Activated CD4-positive, alpha-beta memory T cell treated with anti-CD3 and anti-CD28 coated beads for 36 hours (primary cell): ENCODE data around the gene DBF4B. TPM values are rescaled to one million over a fixed set of nuclear protein-coding genes. Genes with fewer than 3 reads are reported as not detected.
"Not testable (repeated sequence)": the region's sequence is repeated elsewhere in the genome, so short reads cannot be mapped to it uniquely, and the experiment has no call there.

ENCODE experiments used
- CTCF ChIA-PET: fragments of 350-600 bp; sonication (Branson Sonifier 250); formaldehyde crosslinking; loops from one replicate; lab custom pipeline; 2021; ENCODE audit warnings: antibody characterized with exemption, inconsistent platforms; lab: Charles Lee
- POLR2A ChIA-PET: fragments of 350-600 bp; sonication (Branson Sonifier 250); formaldehyde crosslinking; loops from one replicate; lab custom pipeline; 2021; ENCODE audit warnings: antibody characterized with exemption; lab: Charles Lee
- DNase-seq: peaks from one replicate; pipeline ENCODE4 v3.0.0-alpha.2; 2020
- H3K27ac Mint-ChIP-seq: one replicate; pipeline ENCODE4 v1.8.0; 2021; ENCODE audit warnings: mixed read lengths
- H3K27me3 Mint-ChIP-seq: one replicate; pipeline ENCODE4 v1.8.0; 2021; ENCODE audit warnings: mixed read lengths
- H3K36me3 Mint-ChIP-seq: one replicate; pipeline ENCODE4 v1.8.0; 2021; ENCODE audit warnings: mixed read lengths
- H3K4me1 Mint-ChIP-seq: one replicate; pipeline ENCODE4 v1.8.0; 2021; ENCODE audit warnings: low read depth, mixed read lengths
- H3K4me3 Mint-ChIP-seq: one replicate; pipeline ENCODE4 v1.8.0; 2021; ENCODE audit warnings: mild to moderate bottlenecking, mixed read lengths
- H3K9me3 Mint-ChIP-seq: one replicate; pipeline ENCODE4 v1.8.0; 2021; ENCODE audit warnings: mixed read lengths
- intact Hi-C: fragments of 100-400 bp; cut with micrococcal nuclease; formaldehyde crosslinking; loops from one replicate; pipeline ENCODE4 v1.15.1; 2023
- total RNA-seq, 2 experiments: library from RNA; stranded (reverse); gene quantifications; one replicate each; pipeline ENCODE4 v1.2.3, GENCODE V29; 2021

The DBF4B gene
- total RNA-seq, 2 experiments from 2014 or later: 25.9 to 27.9 TPM

DNA sequence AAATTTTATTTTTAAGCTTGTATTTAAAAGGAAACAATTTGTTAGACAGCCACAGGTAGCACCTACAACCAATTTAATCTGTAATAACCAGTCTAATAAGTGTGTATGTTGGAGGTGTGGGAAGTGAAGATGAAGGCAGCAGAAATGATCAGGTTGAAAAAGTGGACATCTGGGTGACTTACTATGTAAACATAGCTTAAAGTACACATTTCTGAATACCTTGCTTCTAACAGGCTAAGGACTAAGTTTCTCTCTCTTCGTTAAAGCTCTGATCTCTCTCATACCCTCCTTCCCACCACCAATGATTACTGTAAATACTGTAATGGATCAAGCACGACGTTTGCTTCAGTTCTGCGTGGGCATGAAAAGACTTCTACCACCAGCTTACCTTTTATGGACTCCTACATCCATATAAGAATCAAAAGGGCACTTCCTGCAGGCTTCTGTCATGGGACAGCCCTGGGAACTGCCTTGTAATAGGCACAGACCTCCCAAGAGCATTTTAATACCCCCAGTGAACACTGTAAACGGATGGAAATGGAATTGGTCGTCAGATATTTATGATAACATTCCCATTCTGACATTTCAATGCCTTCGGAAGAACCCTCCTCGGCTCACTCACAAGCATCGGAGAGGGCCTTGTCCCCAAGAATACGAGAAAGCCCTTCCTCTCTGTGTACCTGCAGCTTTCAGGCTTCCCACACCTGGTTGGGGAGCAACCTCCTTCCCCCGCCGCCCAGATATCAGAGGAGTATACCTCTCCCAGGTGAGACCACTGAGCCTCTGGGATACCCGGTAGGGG, 19.6 kb upstream of the DBF4B start:
- Mint-ChIP-seq H3K4me1 (peaks cover 28% of the 10 kb centered on the region), H3K4me3 (peak overlapping the region; percentile 99), H3K27me3 (no peaks in the 10 kb centered on the region), H3K9me3 (no peaks in the 10 kb centered on the region), H3K27ac (peak overlapping the region; percentile 67), H3K36me3 (peaks cover 3% of the 10 kb centered on the region)
- ChIA-PET CTCF (interaction anchor here (0.5 to 2.9 kb wide), 3 partner anchors 17 to 155 kb away, joined by 3 to 10 read pairs (median 3); partner anchors contain the start of gene DBF4B), POLR2A (interaction anchor here (0.8 to 1.4 kb wide), 2 partner anchors 19 to 210 kb away, joined by 3 to 4 read pairs; partner anchors contain the start of genes DBF4B and EFTUD2)
- intact Hi-C loops: loop anchor here (1.0 kb wide), 1 partner anchor 19 kb away; the partner anchor contains the start of gene DBF4B
- DNase-seq: peak; percentile 10

DNA sequence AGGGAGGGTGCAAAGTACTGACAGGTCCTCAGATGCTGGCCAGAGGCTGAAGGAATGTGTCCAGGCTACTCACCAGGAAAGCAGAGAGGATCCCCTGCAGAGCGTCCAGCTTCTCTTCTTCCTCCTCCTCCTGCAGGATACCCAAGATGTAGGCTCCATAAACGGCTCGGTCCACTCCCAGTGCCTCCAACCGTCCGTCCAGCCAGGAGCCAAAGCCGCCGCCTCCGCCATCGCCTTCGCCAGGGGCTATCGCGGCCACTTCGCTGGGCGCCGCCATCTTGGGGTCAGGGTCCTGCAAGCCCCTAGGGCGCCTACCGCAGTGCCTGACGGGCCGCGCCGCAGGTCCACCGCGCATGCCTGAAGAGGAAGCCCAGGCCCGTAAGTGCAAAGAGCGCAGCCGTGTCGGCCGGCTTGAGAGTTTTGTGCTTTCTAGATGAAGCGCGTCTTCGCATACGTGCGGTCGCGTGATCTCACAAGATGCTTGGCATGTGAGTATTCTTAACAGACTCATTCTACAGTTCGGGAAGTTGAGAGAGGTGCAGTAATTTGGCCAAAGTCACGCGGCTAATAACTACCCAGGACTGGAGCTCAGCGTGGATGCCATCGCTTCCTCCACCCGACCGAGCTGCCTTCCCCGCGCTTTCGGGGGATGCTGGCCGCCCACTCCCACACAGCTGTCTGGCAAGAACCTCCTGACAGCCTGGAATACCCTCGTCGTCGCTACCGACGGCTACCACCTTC, 18.8 kb upstream of the DBF4B start, which contains the start of gene CCDC43:
TSS of gene CCDC43 (minus strand) at position 300 of the 741 bp plus-strand sequence. CDS start at position 277, 23 bp downstream.
- Mint-ChIP-seq H3K4me1 (peaks cover 28% of the 10 kb centered on the region), H3K36me3 (peaks cover 2% of the 10 kb centered on the region), H3K4me3 (peak within 1 kb of the TSS; percentile 99), H3K27ac (peak within 1 kb of the TSS; percentile 91), H3K27me3 (no peaks in the 10 kb centered on the region), H3K9me3 (no peaks in the 10 kb centered on the region)
- ChIA-PET CTCF (interaction anchor here (1.1 to 2.9 kb wide), 2 partner anchors 19 to 156 kb away, joined by 3 to 10 read pairs; partner anchors contain the start of gene DBF4B), POLR2A (interaction anchor here (0.8 to 2.0 kb wide), 3 partner anchors 19 to 209 kb away, joined by 3 to 8 read pairs (median 4); partner anchors contain the start of genes DBF4B, EFTUD2 and GPATCH8)
- intact Hi-C loops: loop anchor here (1.0 kb wide), 1 partner anchor 19 kb away; the partner anchor contains the start of gene DBF4B
- peak; percentile 95 for DNase-seq

DNA sequence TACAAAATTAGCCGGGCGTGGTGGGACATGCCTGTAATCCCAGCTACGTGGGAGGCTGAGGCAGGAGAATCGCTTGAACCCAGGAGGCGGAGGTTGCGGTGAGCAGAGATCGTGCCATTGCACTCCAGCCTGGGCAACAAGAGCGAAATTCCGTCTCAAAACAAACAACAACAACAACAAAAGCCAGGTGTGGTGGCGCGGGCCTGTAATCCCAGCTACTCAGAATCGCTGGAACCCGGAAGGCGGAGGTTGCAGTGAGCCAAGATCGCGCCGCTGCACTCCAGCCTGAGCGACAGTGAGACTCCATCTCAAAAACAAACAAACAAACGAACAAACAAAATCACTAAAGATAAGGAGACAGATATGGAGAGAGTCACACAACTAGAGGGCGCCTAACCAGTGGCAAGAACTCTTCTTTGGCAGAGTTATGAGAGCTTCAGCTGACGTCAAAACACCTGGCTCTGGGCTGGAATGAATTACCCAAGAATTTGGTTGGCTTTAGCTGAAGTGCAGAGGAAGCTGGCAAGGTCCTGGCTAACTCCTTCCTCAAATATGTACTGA, 17.6 kb upstream of the DBF4B start:
- H3K36me3 Mint-ChIP-seq, H3K27ac Mint-ChIP-seq, intact Hi-C loops, H3K9me3 Mint-ChIP-seq, H3K27me3 Mint-ChIP-seq: not testable (repeated sequence)
- peak overlapping the region; percentile 35 for H3K4me3 Mint-ChIP-seq
- ChIA-PET POLR2A (interaction anchor here (0.8 to 2.0 kb wide), 2 partner anchors 9 to 18 kb away, joined by 3 to 8 read pairs; partner anchors contain the start of gene DBF4B), CTCF (interaction anchor here (0.8 to 2.9 kb wide), 5 partner anchors 10 to 158 kb away, joined by 3 to 10 read pairs (median 3); partner anchors contain the start of gene DBF4B)
- peak; percentile 38 for DNase-seq
- H3K4me1 Mint-ChIP-seq: peaks cover 28% of the 10 kb centered on the region

DNA sequence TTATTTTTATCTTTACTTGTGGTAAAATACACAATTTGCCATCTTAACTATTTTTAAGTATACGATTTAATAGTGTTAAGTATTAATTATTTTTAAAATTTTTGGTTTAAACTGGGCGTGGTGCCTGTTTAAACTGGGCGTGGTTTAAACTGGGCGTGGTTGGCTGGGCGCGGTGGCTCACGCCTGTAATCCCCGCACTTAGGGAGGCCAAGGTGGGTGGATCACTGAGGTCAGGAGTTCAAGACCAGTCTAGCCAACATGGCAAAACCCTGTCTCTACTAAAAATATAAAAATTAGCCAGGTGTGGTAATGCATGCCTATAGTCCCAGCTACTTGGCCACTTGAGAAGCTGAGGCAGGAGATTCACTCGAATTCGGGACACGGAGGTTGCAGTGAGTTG, 14.9 kb upstream of the DBF4B start:
- peaks cover 2% of the 10 kb centered on the region for H3K36me3 Mint-ChIP-seq
- peaks cover 1% of the 10 kb centered on the region for H3K27me3 Mint-ChIP-seq
- no peaks in the 10 kb centered on the region for H3K9me3 Mint-ChIP-seq
- intact Hi-C loops: no loop called here
- POLR2A ChIA-PET: interaction anchor here (0.6 kb wide), 1 partner anchor 760 kb away, joined by 4 read pairs; no protein-coding TSS in a partner anchor
- CTCF ChIA-PET: interaction anchor here (1.1 kb wide), 1 partner anchor 160 kb away, joined by 4 read pairs; no protein-coding TSS in a partner anchor
- no peak overlapping the region for H3K27ac Mint-ChIP-seq
- peaks cover 17% of the 10 kb centered on the region for H3K4me1 Mint-ChIP-seq
- no peak for DNase-seq
- H3K4me3 Mint-ChIP-seq: no peak overlapping the region

DNA sequence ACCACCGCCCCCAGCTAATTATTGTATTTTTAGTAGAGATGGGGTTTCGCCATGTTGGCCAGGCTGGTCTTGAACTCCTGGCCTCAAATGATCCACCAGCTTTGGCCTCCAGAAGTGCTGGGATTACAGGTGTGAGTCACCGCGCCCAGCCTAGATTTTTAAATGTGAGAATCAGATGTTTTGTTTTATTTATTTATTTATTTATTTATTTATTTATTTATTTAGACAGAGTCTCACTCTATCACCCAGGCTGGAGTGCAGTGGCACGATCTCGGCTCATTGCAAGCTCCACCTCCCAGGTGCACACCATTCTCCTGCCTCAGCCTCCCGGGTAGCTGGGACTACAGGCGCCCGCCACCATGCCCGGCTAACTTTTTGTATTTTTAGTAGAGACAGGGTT, 8.2 kb upstream of the DBF4B start:
- H3K27ac Mint-ChIP-seq, intact Hi-C loops, H3K4me3 Mint-ChIP-seq, H3K9me3 Mint-ChIP-seq, H3K27me3 Mint-ChIP-seq, H3K4me1 Mint-ChIP-seq, H3K36me3 Mint-ChIP-seq, DNase-seq, POLR2A ChIA-PET: not testable (repeated sequence)
- CTCF ChIA-PET: interaction anchor here (0.9 kb wide), 1 partner anchor 9 kb away, joined by 3 read pairs; no protein-coding TSS in a partner anchor

DNA sequence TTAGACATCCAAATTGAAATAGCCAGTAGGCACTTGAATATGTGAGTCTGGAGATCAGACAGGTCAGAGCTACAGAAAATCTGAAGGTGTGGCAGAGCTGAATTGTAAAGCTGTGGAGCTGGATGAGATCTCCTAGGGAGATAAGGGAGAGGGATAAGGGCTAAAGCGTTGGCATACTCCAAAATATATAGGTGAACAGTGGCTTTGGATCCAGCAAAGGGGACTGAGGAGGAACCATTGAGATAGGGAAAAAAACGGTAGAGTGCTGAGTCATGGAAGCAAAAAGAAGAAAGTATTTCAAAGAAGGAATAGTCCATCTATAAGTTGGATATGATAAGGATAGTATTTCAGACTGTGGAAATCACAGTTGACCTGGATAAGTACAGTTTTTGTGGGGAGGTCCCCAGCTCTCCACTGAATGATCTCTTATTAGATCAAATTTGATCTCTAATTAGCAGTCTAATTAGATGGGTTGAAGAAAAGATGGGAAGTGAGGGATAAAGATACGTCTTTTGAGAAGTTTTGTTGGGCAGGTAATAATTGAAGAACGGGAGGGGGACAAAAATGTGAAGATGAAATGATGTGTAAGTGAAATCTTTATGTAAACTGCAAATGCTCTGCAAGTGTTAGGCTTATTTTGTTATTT, 587 bp upstream of the DBF4B start:
- Mint-ChIP-seq H3K27ac (no peak overlapping the region), H3K9me3 (no peaks in the 10 kb centered on the region), H3K4me1 (peaks cover 5% of the 10 kb centered on the region), H3K27me3 (peaks cover 4% of the 10 kb centered on the region), H3K4me3 (no peak overlapping the region), H3K36me3 (no peaks in the 10 kb centered on the region)
- intact Hi-C loops: loop anchor here (1.0 kb wide), 2 partner anchors 19 to 191 kb away; partner anchors contain the start of genes CCDC43 and EFTUD2
- no peak for DNase-seq
- CTCF ChIA-PET: interaction anchor here (0.8 to 2.3 kb wide), 5 partner anchors 18 to 174 kb away, joined by 3 to 10 read pairs (median 4); partner anchors contain the start of gene CCDC43
- POLR2A ChIA-PET: interaction anchor here (1.1 to 1.4 kb wide), 5 partner anchors 10 to 353 kb away, joined by 3 to 8 read pairs (median 3); partner anchors contain the start of genes CCDC43 and NMT1

DNA sequence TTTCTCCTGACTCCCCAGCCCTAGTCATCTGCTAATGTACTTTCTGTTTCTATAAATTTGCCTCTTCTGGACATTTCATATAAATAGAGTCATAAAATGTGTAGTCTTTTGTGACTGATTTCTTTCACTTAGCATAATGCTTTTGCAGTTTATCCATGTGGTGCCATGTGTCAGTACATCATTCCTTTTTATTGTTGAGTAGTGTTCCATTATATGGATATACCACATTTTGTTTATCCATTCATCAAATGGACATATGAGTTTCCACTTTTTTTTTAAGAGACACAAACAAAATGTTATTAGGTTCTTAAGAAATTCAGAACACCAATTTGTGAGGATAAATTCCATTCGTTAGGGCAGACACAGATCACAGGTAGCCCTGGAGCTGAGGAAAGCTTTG, 11.0 kb downstream of the DBF4B start:
- CTCF ChIA-PET: interaction anchor here (0.6 kb wide), 1 partner anchor 93 kb away, joined by 3 read pairs; no protein-coding TSS in a partner anchor
- Mint-ChIP-seq H3K27me3 (no peaks in the 10 kb centered on the region), H3K4me3 (no peak overlapping the region), H3K9me3 (no peaks in the 10 kb centered on the region), H3K36me3 (peaks cover 12% of the 10 kb centered on the region), H3K4me1 (no peaks in the 10 kb centered on the region), H3K27ac (no peak overlapping the region)
- no peak for DNase-seq
- POLR2A ChIA-PET: no interaction called here
- intact Hi-C loops: no loop called here

DNA sequence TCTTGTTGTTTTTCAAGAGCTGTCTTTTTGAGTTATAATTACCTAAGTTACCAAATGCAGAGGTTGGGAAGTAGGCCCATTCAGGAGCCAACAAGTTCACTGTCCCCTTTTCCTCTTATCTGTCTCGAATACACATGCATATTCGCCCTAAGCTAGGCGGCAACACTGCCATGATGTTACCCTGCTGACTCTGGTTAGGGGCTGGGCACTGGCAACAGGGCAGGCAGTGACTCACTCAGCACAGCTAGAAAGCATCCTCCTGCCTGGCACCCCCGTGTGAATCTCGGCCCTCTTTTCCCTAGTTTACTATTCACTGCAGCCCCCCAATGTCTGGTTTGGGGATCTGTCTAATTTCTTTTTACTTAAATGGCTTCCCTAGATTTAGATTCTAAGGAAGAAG, 13.8 kb downstream of the DBF4B start:
- Mint-ChIP-seq H3K36me3 (peaks cover 15% of the 10 kb centered on the region), H3K4me3 (no peak overlapping the region), H3K27ac (no peak overlapping the region), H3K9me3 (no peaks in the 10 kb centered on the region), H3K27me3 (no peaks in the 10 kb centered on the region), H3K4me1 (no peaks in the 10 kb centered on the region)
- CTCF ChIA-PET: no interaction called here
- intact Hi-C loops: no loop called here
- POLR2A ChIA-PET: no interaction called here
- no peak for DNase-seq

DNA sequence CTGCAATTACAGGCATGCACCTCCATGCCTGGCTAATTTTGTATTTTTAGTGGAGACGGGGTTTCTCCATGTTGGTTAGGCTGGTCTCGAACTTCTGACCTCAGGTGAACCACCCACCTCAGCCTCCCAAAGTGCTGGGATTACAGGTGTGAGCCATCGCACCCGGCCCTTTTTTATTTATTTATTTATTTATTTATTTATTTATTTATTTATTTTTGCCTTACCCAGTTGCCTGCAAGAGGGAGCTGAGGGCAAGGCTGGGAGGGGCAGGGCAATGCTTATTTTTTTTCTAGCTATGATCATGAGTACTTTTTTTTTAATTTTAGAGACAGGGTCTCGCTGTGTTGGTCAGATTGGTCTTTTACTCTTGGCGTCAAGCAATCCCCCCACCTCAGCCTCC, 17.7 kb downstream of the DBF4B start:
- H3K27ac Mint-ChIP-seq, H3K9me3 Mint-ChIP-seq, H3K4me3 Mint-ChIP-seq, POLR2A ChIA-PET, CTCF ChIA-PET, DNase-seq, intact Hi-C loops, H3K4me1 Mint-ChIP-seq, H3K27me3 Mint-ChIP-seq: not testable (repeated sequence)
- H3K36me3 Mint-ChIP-seq: peaks cover 15% of the 10 kb centered on the region

DNA sequence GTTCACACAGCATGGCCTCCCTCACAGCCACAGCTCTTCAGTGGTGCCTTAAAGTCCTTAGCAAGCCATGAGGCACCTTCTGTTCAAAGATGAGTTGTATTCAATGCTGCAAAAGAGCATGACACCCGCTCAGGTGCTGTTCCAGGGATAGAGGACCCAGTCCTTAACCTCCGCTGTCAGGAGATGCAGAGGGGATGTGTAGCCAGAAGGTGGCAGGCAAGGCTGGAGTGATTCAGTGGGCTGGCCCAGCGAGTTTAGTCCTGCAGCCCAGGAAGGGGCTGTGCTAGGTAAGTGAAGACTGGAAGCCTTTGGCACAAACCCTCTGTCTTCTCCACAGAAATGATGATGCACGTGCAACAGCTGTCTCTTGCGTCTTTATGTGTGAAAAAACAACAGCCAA, 25.3 kb downstream of the DBF4B start:
- no peaks in the 10 kb centered on the region for H3K4me1 Mint-ChIP-seq
- H3K9me3 Mint-ChIP-seq: no peaks in the 10 kb centered on the region
- H3K4me3 Mint-ChIP-seq: no peak overlapping the region
- intact Hi-C loops: no loop called here
- POLR2A ChIA-PET: no interaction called here
- H3K27ac Mint-ChIP-seq: no peak overlapping the region
- peaks cover 7% of the 10 kb centered on the region for H3K36me3 Mint-ChIP-seq
- CTCF ChIA-PET: no interaction called here
- no peak for DNase-seq
- H3K27me3 Mint-ChIP-seq: no peaks in the 10 kb centered on the region

DNA sequence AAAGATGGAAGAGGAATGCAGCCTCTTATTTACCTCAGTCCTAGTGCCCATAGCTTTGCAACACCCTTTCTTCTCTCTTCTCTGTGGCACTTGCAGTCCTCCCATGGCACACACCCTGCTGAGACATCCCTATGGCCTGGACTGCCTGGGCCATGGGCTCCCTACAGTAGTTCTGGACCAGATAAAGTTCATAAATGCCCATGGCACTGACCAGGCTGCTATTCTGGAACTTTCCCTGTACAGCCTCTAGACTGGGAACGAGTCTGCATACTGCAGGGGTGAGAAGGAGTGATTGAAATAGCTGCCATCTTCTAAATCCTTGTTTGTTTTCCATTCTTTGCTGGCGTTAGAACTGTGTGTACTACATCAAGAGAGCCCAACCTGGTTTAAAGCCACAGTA, 25.8 kb downstream of the DBF4B start:
- H3K36me3 Mint-ChIP-seq: peaks cover 7% of the 10 kb centered on the region
- POLR2A ChIA-PET: no interaction called here
- H3K4me1 Mint-ChIP-seq: no peaks in the 10 kb centered on the region
- CTCF ChIA-PET: no interaction called here
- no peaks in the 10 kb centered on the region for H3K9me3 Mint-ChIP-seq
- no peaks in the 10 kb centered on the region for H3K27me3 Mint-ChIP-seq
- intact Hi-C loops: no loop called here
- H3K27ac Mint-ChIP-seq: no peak overlapping the region
- H3K4me3 Mint-ChIP-seq: no peak overlapping the region
- no peak for DNase-seq
